Upper lobe of right lung (tissue), 1 donor: Measurements from ENCODE around the gene HTT. TPM values are rescaled to one million over a fixed set of nuclear protein-coding genes. Genes with fewer than 3 reads are reported as not detected.

Source experiments
- ATAC-seq: fragments of 200-7000 bp; cut with Tn5 transposase; one replicate; pipeline ENCODE4 v1.9.1; 2020; ENCODE audit warnings: mild to moderate bottlenecking, moderate library complexity
- DNase-seq: peaks from one replicate; pipeline ENCODE4 v3.0.0-alpha.2; 2020
- H3K27ac ChIP-seq: fragments of 200-600 bp; one replicate; pipeline ENCODE4 v1.8.0; 2022
- H3K27me3 ChIP-seq: fragments of 200-600 bp; one replicate; pipeline ENCODE4 v1.8.0; 2022; ENCODE audit warnings: mild to moderate bottlenecking
- H3K36me3 ChIP-seq: fragments of 200-600 bp; one replicate; pipeline ENCODE4 v1.8.0; 2022
- H3K4me1 ChIP-seq: fragments of 200-600 bp; one replicate; pipeline ENCODE4 v1.8.0; 2022
- H3K4me3 ChIP-seq: fragments of 200-600 bp; one replicate; pipeline ENCODE4 v1.8.0; 2022; ENCODE audit warnings: mild to moderate bottlenecking
- H3K9me3 ChIP-seq: fragments of 200-600 bp; one replicate; pipeline ENCODE4 v1.8.0; 2022
- intact Hi-C: fragments of 100-400 bp; cut with DNase I; formaldehyde crosslinking; loops from one replicate; pipeline ENCODE4 v1.11.0; 2022
- total RNA-seq: library from RNA; stranded (reverse); fragmentation: NEBNext Ultra II Directional; extraction: Animal tissue kit (Norgen Biotek cat#: 25700); gene quantifications from one replicate; pipeline ENCODE4 v1.2.1, GENCODE V29; 2021
- TF ChIP-seq, protein P1 (sequence below): fragments of 200-600 bp; IDR thresholded peaks from one replicate; pipeline ENCODE4 v1.8.0; 2022; ENCODE audit warnings: antibody characterized with exemption
- donor health status: DM: no; HTN: yes; CAD: no; lungs with severe emphysema.

The HTT gene
- total RNA-seq, 1 donor from 2014 or later, result 73.6 TPM

DNA sequence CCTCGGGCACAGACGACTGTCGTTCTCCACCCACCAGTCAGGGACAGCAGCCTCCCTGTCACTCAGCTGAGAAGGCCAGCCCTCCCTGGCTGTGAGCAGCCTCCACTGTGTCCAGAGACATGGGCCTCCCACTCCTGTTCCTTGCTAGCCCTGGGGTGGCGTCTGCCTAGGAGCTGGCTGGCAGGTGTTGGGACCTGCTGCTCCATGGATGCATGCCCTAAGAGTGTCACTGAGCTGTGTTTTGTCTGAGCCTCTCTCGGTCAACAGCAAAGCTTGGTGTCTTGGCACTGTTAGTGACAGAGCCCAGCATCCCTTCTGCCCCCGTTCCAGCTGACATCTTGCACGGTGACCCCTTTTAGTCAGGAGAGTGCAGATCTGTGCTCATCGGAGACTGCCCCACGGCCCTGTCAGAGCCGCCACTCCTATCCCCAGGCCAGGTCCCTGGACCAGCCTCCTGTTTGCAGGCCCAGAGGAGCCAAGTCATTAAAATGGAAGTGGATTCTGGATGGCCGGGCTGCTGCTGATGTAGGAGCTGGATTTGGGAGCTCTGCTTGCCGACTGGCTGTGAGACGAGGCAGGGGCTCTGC is 166.5 kb downstream of the HTT start:
- intact Hi-C loops, result no loop called here
- peaks cover 66% of the 10 kb centered on the region for H3K36me3 ChIP-seq
- no peaks in the 10 kb centered on the region for H3K27me3 ChIP-seq
- H3K4me1 ChIP-seq, result no peaks in the 10 kb centered on the region
- ATAC-seq (no peak), DNase-seq (no peak)
- TF ChIP-seq, protein P1, sequence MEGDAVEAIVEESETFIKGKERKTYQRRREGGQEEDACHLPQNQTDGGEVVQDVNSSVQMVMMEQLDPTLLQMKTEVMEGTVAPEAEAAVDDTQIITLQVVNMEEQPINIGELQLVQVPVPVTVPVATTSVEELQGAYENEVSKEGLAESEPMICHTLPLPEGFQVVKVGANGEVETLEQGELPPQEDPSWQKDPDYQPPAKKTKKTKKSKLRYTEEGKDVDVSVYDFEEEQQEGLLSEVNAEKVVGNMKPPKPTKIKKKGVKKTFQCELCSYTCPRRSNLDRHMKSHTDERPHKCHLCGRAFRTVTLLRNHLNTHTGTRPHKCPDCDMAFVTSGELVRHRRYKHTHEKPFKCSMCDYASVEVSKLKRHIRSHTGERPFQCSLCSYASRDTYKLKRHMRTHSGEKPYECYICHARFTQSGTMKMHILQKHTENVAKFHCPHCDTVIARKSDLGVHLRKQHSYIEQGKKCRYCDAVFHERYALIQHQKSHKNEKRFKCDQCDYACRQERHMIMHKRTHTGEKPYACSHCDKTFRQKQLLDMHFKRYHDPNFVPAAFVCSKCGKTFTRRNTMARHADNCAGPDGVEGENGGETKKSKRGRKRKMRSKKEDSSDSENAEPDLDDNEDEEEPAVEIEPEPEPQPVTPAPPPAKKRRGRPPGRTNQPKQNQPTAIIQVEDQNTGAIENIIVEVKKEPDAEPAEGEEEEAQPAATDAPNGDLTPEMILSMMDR, result no peak
- no peak overlapping the region for H3K4me3 ChIP-seq
- no peak overlapping the region for H3K27ac ChIP-seq
- no peaks in the 10 kb centered on the region for H3K9me3 ChIP-seq

DNA sequence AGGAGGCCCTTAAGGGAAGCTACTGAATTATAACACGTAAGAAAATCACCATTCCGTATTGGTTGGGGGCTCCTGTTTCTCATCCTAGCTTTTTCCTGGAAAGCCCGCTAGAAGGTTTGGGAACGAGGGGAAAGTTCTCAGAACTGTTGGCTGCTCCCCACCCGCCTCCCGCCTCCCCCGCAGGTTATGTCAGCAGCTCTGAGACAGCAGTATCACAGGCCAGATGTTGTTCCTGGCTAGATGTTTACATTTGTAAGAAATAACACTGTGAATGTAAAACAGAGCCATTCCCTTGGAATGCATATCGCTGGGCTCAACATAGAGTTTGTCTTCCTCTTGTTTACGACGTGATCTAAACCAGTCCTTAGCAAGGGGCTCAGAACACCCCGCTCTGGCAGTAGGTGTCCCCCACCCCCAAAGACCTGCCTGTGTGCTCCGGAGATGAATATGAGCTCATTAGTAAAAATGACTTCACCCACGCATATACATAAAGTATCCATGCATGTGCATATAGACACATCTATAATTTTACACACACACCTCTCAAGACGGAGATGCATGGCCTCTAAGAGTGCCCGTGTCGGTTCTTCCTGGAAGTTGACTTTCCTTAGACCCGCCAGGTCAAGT is 167.5 kb downstream of the HTT start:
- no peak for DNase-seq
- Histone ChIP-seq H3K4me3 (no peak overlapping the region), H3K36me3 (peaks cover 56% of the 10 kb centered on the region), H3K4me1 (no peaks in the 10 kb centered on the region), H3K27ac (no peak overlapping the region), H3K27me3 (no peaks in the 10 kb centered on the region), H3K9me3 (no peaks in the 10 kb centered on the region)
- ATAC-seq, result no peak
- intact Hi-C loops, result no loop called here
- TF ChIP-seq, protein P1, result no peak

DNA sequence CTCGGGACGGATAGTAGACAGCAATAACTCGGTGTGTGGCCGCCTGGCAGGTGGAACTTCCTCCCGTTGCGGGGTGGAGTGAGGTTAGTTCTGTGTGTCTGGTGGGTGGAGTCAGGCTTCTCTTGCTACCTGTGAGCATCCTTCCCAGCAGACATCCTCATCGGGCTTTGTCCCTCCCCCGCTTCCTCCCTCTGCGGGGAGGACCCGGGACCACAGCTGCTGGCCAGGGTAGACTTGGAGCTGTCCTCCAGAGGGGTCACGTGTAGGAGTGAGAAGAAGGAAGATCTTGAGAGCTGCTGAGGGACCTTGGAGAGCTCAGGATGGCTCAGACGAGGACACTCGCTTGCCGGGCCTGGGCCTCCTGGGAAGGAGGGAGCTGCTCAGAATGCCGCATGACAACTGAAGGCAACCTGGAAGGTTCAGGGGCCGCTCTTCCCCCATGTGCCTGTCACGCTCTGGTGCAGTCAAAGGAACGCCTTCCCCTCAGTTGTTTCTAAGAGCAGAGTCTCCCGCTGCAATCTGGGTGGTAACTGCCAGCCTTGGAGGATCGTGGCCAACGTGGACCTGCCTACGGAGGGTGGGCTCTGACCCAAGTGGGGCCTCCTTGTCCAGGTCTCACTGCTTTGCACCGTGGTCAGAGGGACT is 168.8 kb downstream of the HTT start:
- no peak overlapping the region for H3K27ac ChIP-seq
- TF ChIP-seq, protein P1, result no peak

DNA sequence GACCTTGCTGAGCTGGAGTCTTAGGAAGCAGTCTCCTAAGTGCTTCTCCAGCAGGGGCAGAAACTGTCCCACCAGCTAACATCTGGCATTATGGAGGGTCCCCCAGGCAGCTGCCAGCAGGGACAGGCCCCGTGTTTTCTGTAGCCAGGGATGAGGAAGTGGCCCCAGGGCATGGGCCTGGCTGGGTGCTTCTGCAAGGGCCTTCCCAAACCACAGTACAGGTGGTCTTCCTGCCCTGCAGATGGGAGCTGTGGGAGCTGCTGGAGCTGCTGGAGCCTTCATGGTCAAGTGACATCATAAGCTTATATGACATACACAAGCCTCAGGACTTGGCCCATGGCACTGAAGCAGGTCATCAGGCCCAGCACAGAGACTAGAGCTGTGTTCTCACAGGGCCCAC is 169.5 kb downstream of the HTT start:
- no peaks in the 10 kb centered on the region for H3K4me1 ChIP-seq
- no peaks in the 10 kb centered on the region for H3K27me3 ChIP-seq
- TF ChIP-seq, protein P1, result no peak
- no peak for DNase-seq
- no peak overlapping the region for H3K4me3 ChIP-seq
- intact Hi-C loops, result no loop called here
- no peaks in the 10 kb centered on the region for H3K9me3 ChIP-seq
- no peak for ATAC-seq
- peaks cover 37% of the 10 kb centered on the region for H3K36me3 ChIP-seq
- no peak overlapping the region for H3K27ac ChIP-seq

More for the DNA sequence above, 168.8 kb downstream of the HTT start:
- Histone ChIP-seq H3K4me3 (no peak overlapping the region), H3K36me3 (peaks cover 44% of the 10 kb centered on the region), H3K4me1 (no peaks in the 10 kb centered on the region), H3K9me3 (no peaks in the 10 kb centered on the region), H3K27me3 (no peaks in the 10 kb centered on the region)
- no peak for ATAC-seq
- DNase-seq, result no peak
- intact Hi-C loops, result no loop called here

DNA sequence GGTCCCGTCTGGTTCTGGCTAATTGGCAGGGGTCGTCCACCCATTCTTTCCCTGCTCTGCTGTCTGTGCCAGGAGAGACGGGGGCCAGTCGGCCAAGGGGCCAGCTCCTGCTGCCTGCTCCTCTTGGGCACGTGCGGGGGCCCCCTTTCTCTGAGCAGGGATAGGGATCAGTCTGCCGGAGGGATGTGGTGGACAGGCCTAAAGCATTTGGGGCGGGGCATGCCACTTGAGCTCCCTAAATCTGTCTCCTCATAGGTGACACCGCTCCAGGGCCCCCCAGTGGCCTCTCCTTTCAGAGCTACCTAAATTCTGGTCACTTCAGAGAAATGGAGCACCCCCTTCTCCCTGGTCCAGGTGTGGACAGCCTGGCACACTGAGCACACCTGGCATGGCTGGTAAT is 170.3 kb downstream of the HTT start:
- TF ChIP-seq, protein P1, result no peak
- no peak for ATAC-seq
- no peak for DNase-seq
- Histone ChIP-seq H3K9me3 (no peaks in the 10 kb centered on the region), H3K4me1 (no peaks in the 10 kb centered on the region), H3K4me3 (no peak overlapping the region), H3K27ac (no peak overlapping the region), H3K27me3 (no peaks in the 10 kb centered on the region), H3K36me3 (peaks cover 29% of the 10 kb centered on the region)
- intact Hi-C loops, result no loop called here
